Neural cell (in vitro differentiated cells): ENCODE data around the gene PCDH1. TPM values are rescaled to one million over a fixed set of nuclear protein-coding genes. Genes with fewer than 3 reads are reported as not detected.

Source experiments
- H2AFZ ChIP-seq: fragments of 200-600, 300-800 bp; sonication (generic), shearing (Covaris generic); 2 replicates; pipeline ENCODE4 v1.6.0; 2014; ENCODE audit warnings: low read depth, mild to moderate bottlenecking, antibody characterized with exemption, low read length, moderate library complexity
- H3F3A ChIP-seq: fragments of 200-600 bp; shearing (Covaris generic); 2 replicates; pipeline ENCODE4 v1.6.1; 2016; ENCODE audit warnings: mild to moderate bottlenecking, moderate library complexity, mixed read lengths, antibody characterized with exemption, low read length; ENCODE audit not compliant: insufficient read depth, poor library complexity, severe bottlenecking
- H3K27ac ChIP-seq: fragments of 200-600, 300-800 bp; sonication (generic), shearing (Covaris generic); 2 replicates; pipeline ENCODE4 v1.5.1; 2014; ENCODE audit warnings: mild to moderate bottlenecking, low read length, moderate library complexity
- H3K27me3 ChIP-seq: fragments of 300-800, 200-600 bp; sonication (generic), shearing (Covaris generic); 2 replicates; pipeline ENCODE4 v1.6.0; 2014; ENCODE audit warnings: mild to moderate bottlenecking, low read depth, low read length, moderate library complexity; ENCODE audit not compliant: insufficient read depth
- H3K36me3 ChIP-seq: fragments of 300-800, 200-600 bp; sonication (generic), shearing (Covaris generic); 2 replicates; pipeline ENCODE4 v1.5.1; 2014; ENCODE audit warnings: mild to moderate bottlenecking, antibody characterized with exemption, low read length, moderate library complexity; ENCODE audit not compliant: insufficient read depth
- H3K4me2 ChIP-seq: fragments of 300-800, 200-600 bp; sonication (generic), shearing (Covaris generic); 2 replicates; pipeline ENCODE4 v1.6.0; 2014; ENCODE audit warnings: mild to moderate bottlenecking, low read length
- H3K4me3 ChIP-seq: fragments of 300-800, 200-600 bp; sonication (generic), shearing (Covaris generic); 2 replicates; pipeline ENCODE4 v1.5.1; 2014; ENCODE audit warnings: mild to moderate bottlenecking, low read length, moderate library complexity
- H3K79me2 ChIP-seq: fragments of 200-600 bp; shearing (Covaris generic); replicated peaks from 2 replicates; pipeline ENCODE4 v1.6.0; 2014; ENCODE audit warnings: mild to moderate bottlenecking, low read length, moderate library complexity; ENCODE audit not compliant: insufficient read depth
- H3K9ac ChIP-seq: fragments of 300-800, 200-600 bp; sonication (generic), shearing (Covaris generic); 2 replicates; pipeline ENCODE4 v1.6.1; 2016; ENCODE audit warnings: mild to moderate bottlenecking, low read length, mixed read lengths
- H3K9me2 ChIP-seq: fragments of 200-600 bp; shearing (Covaris generic); 2 replicates; pipeline ENCODE4 v1.6.1; 2016; ENCODE audit warnings: mild to moderate bottlenecking, low read length, mixed read lengths; ENCODE audit not compliant: insufficient read depth
- H3K9me3 ChIP-seq: fragments of 200-600, 300-800 bp; sonication (generic), shearing (Covaris generic); 2 replicates; pipeline ENCODE4 v1.6.1; 2016; ENCODE audit warnings: mild to moderate bottlenecking, mixed run types, low read length, moderate library complexity, mixed read lengths
- H4K20me1 ChIP-seq: fragments of 200-600 bp; shearing (Covaris generic); 2 replicates; pipeline ENCODE4 v1.6.1; 2016; ENCODE audit warnings: mild to moderate bottlenecking, mixed run types; ENCODE audit not compliant: insufficient read depth
- EP300 ChIP-seq: fragments of 450-650 bp; conservative IDR thresholded peaks from 2 replicates; pipeline ENCODE4 v1.6.1; 2014; ENCODE audit warnings: antibody characterized with exemption, mild to moderate bottlenecking, moderate library complexity; ENCODE audit not compliant: poor library complexity, severe bottlenecking
- EZH2 ChIP-seq: fragments of 200-600, 300-800 bp; shearing (Covaris generic), sonication (generic); IDR thresholded peaks from 2 replicates; pipeline ENCODE4 v1.6.1; 2014; ENCODE audit warnings: antibody characterized with exemption, low read length, borderline replicate concordance, mild to moderate bottlenecking; ENCODE audit not compliant: insufficient read depth, poor library complexity, severe bottlenecking
- MXI1 ChIP-seq: fragments of 450-650 bp; conservative IDR thresholded peaks from 2 replicates; pipeline ENCODE4 v1.6.1; 2014; ENCODE audit warnings: antibody characterized with exemption, mild to moderate bottlenecking; ENCODE audit not compliant: poor library complexity, severe bottlenecking
- POLR2AphosphoS5 ChIP-seq: IDR thresholded peaks from 2 replicates; pipeline ENCODE4 v1.6.1; 2012
- RAD21 ChIP-seq: fragments of 450-650 bp; conservative IDR thresholded peaks from 2 replicates; pipeline ENCODE4 v1.6.1; 2014; ENCODE audit warnings: antibody characterized with exemption, mild to moderate bottlenecking, moderate library complexity
- SMC3 ChIP-seq: fragments of 450-650 bp; conservative IDR thresholded peaks from 2 replicates; pipeline ENCODE4 v1.6.1; 2014; ENCODE audit warnings: antibody characterized with exemption, mild to moderate bottlenecking, moderate library complexity; ENCODE audit not compliant: poor library complexity
- TAF1 ChIP-seq: IDR thresholded peaks from 2 replicates; pipeline ENCODE4 v1.6.1; 2012; ENCODE audit warnings: low read depth
- polyA plus RNA-seq: library from polyadenylated mRNA; depleted of rRNA; stranded (reverse); fragments of >200 nt; gene quantifications from 2 replicates; pipeline ENCODE4 v1.2.3, GENCODE V29; 2014
- TF ChIP-seq, protein P1 (sequence below): fragments of 450-650 bp; IDR thresholded peaks from 2 replicates; pipeline ENCODE4 v1.5.1; 2014; ENCODE audit warnings: antibody characterized with exemption, mild to moderate bottlenecking, moderate library complexity; ENCODE audit not compliant: poor library complexity, severe bottlenecking
- TF ChIP-seq, protein P2 (sequence below): IDR thresholded peaks from 2 replicates; pipeline ENCODE4 v1.6.1; 2012; ENCODE audit warnings: borderline replicate concordance

PCDH1 gene
- polyA plus RNA-seq, 1 donor from 2014 or later = 13.9 TPM

DNA sequence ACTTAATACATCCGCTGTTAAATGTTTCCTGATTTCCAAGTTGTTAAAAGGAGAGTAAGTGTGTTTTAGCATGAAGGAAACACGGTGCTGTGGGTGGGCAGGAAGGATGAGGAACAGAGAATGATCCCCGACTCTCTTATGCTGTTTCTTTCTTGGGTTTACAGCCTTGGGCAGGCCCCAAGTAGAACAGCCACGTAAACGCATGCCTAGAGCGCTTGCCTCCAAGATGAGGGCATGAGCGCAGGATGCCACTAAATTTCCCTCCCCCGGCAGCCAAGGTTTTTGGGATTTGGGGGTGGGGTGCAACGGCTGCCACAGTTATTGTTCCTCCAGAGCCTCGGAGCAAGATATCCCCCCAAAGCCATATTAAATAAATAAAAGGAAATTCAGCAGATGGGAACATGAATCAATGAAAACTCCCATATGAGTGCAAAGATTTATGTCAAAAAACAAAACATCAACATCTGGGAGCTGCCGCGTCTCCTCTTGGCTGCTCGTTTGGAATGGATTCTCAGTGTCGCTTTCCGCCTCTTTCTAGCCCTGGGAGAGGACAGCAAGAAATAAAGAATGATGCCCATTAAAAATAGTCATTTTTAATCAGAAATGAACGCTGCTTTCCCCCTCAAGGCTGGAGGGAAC is 35.5 kb upstream of the PCDH1 start:
- H3K36me3 ChIP-seq = no peaks in the 10 kb centered on the region
- TF ChIP-seq, protein P1, sequence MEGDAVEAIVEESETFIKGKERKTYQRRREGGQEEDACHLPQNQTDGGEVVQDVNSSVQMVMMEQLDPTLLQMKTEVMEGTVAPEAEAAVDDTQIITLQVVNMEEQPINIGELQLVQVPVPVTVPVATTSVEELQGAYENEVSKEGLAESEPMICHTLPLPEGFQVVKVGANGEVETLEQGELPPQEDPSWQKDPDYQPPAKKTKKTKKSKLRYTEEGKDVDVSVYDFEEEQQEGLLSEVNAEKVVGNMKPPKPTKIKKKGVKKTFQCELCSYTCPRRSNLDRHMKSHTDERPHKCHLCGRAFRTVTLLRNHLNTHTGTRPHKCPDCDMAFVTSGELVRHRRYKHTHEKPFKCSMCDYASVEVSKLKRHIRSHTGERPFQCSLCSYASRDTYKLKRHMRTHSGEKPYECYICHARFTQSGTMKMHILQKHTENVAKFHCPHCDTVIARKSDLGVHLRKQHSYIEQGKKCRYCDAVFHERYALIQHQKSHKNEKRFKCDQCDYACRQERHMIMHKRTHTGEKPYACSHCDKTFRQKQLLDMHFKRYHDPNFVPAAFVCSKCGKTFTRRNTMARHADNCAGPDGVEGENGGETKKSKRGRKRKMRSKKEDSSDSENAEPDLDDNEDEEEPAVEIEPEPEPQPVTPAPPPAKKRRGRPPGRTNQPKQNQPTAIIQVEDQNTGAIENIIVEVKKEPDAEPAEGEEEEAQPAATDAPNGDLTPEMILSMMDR = no peak
- TF ChIP-seq POLR2AphosphoS5 (no peak), MXI1 (no peak), SMC3 (no peak), TAF1 (no peak)
- no peaks in the 10 kb centered on the region for H4K20me1 ChIP-seq
- H3F3A ChIP-seq = no peaks in the 10 kb centered on the region
- H3K27me3 ChIP-seq = no peaks in the 10 kb centered on the region
- H3K9me3 ChIP-seq = no peaks in the 10 kb centered on the region
- no peaks in the 10 kb centered on the region for H3K79me2 ChIP-seq
- H3K4me3 ChIP-seq = peak overlapping the region; percentile 51
- no peak overlapping the region for H3K27ac ChIP-seq
- no peaks in the 10 kb centered on the region for H3K9me2 ChIP-seq
- no peak overlapping the region for H2AFZ ChIP-seq
- H3K4me2 ChIP-seq = no peak overlapping the region
- peak overlapping the region; percentile 29 for H3K9ac ChIP-seq

DNA sequence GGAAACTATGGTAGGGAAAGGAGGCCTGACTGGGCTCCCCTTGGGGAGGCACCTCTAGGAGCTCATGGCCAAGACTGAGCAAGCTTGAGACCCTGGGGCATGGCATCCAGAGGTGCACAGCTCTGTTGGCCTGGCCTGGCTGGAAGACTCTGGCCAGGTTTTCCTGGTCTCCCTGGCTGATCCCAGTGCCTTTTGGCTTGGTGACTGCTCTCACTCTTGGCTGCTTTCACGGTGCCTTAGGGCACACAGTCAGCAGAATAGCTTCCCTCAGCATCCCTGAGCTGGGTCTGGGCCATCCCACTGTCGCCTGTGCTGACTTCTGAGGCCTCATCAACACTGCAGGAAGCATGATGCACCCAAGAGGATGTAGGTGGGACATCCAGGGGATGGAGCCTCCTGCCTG is 32.1 kb upstream of the PCDH1 start:
- TF ChIP-seq, protein P2, sequence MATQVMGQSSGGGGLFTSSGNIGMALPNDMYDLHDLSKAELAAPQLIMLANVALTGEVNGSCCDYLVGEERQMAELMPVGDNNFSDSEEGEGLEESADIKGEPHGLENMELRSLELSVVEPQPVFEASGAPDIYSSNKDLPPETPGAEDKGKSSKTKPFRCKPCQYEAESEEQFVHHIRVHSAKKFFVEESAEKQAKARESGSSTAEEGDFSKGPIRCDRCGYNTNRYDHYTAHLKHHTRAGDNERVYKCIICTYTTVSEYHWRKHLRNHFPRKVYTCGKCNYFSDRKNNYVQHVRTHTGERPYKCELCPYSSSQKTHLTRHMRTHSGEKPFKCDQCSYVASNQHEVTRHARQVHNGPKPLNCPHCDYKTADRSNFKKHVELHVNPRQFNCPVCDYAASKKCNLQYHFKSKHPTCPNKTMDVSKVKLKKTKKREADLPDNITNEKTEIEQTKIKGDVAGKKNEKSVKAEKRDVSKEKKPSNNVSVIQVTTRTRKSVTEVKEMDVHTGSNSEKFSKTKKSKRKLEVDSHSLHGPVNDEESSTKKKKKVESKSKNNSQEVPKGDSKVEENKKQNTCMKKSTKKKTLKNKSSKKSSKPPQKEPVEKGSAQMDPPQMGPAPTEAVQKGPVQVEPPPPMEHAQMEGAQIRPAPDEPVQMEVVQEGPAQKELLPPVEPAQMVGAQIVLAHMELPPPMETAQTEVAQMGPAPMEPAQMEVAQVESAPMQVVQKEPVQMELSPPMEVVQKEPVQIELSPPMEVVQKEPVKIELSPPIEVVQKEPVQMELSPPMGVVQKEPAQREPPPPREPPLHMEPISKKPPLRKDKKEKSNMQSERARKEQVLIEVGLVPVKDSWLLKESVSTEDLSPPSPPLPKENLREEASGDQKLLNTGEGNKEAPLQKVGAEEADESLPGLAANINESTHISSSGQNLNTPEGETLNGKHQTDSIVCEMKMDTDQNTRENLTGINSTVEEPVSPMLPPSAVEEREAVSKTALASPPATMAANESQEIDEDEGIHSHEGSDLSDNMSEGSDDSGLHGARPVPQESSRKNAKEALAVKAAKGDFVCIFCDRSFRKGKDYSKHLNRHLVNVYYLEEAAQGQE = no peak
- no peak for TF ChIP-seq RAD21
- TF ChIP-seq SMC3 = no peak
- no peak for TF ChIP-seq TAF1
- TF ChIP-seq EZH2 = no peak
- no peak for TF ChIP-seq POLR2AphosphoS5
- no peak for TF ChIP-seq EP300
- TF ChIP-seq, protein P1 = no peak
- TF ChIP-seq MXI1 = no peak

More for the DNA sequence above, 32.1 kb upstream of the PCDH1 start:
- H3K9me2 ChIP-seq = no peaks in the 10 kb centered on the region
- no peaks in the 10 kb centered on the region for H3K9me3 ChIP-seq
- H3K4me3 ChIP-seq = no peak overlapping the region
- H3K4me2 ChIP-seq = no peak overlapping the region
- no peak overlapping the region for H3K9ac ChIP-seq
- H3K79me2 ChIP-seq = no peaks in the 10 kb centered on the region
- H3F3A ChIP-seq = no peaks in the 10 kb centered on the region
- no peak overlapping the region for H2AFZ ChIP-seq
- no peaks in the 10 kb centered on the region for H4K20me1 ChIP-seq
- H3K36me3 ChIP-seq = no peaks in the 10 kb centered on the region
- no peaks in the 10 kb centered on the region for H3K27me3 ChIP-seq
- H3K27ac ChIP-seq = no peak overlapping the region
